Activated naive CD8-positive, alpha-beta T cell treated with anti-CD3 and anti-CD28 coated beads for 36 hours (primary cell): ENCODE data around the gene KIF22. TPM values are rescaled to one million over a fixed set of nuclear protein-coding genes. Genes with fewer than 3 reads are reported as not detected.
"Not testable (repeated sequence)": the region's sequence is repeated elsewhere in the genome, so short reads cannot be mapped to it uniquely, and the experiment has no call there.

Source experiments
- DNase-seq: peaks from one replicate; pipeline ENCODE4 v3.0.0; 2021
- H3K27ac Mint-ChIP-seq: one replicate; pipeline ENCODE4 v1.8.0; 2022; ENCODE audit warnings: mild to moderate bottlenecking, moderate library complexity, mixed read lengths
- H3K27me3 Mint-ChIP-seq: one replicate; pipeline ENCODE4 v1.8.0; 2022; ENCODE audit warnings: mild to moderate bottlenecking, mixed read lengths
- H3K36me3 Mint-ChIP-seq: one replicate; pipeline ENCODE4 v1.8.0; 2021; ENCODE audit warnings: mild to moderate bottlenecking, mixed read lengths
- H3K4me1 Mint-ChIP-seq: one replicate; pipeline ENCODE4 v1.8.0; 2021; ENCODE audit warnings: mixed read lengths
- H3K4me3 Mint-ChIP-seq: one replicate; pipeline ENCODE4 v1.8.0; 2022; ENCODE audit warnings: mild to moderate bottlenecking, moderate library complexity, mixed read lengths
- H3K9me3 Mint-ChIP-seq: one replicate; pipeline ENCODE4 v1.8.0; 2022; ENCODE audit warnings: mixed read lengths
- total RNA-seq, 2 experiments: library from RNA; stranded (reverse); gene quantifications; one replicate each; pipeline ENCODE4 v1.2.3, GENCODE V29; 2021

The KIF22 gene
- total RNA-seq, 2 experiments from 2014 or later = 145 to 150 TPM

GRCh38 chr16:29826342-29826695 is 35.8 kb downstream of the KIF22 start:
- Mint-ChIP-seq H3K27me3 (no peaks in the 10 kb centered on the region), H3K9me3 (no peaks in the 10 kb centered on the region), H3K4me3 (peak overlapping the region; percentile 78), H3K36me3 (peaks cover 2% of the 10 kb centered on the region), H3K4me1 (peaks cover 68% of the 10 kb centered on the region), H3K27ac (peak overlapping the region; percentile 97)
- DNase-seq = no peak

DNA sequence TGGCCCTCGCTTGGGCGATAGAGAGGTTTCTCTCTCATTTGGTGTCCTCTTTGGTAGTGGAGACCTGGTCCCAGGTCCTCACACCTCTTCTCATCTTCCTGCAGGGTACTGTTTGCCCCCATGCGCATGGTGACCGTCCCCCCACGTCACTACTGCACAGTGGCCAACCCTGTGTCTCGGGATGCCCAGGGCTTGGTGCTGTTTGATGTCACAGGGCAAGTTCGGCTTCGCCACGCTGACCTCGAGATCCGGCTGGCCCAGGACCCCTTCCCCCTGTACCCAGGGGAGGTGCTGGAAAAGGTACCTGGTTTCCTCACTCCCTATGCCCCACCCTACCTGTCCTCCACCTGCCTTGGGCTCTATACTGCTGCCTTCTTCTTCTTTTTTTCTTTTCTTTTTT is 40.2 kb downstream of the KIF22 start:
- no peak overlapping the region for H3K27ac Mint-ChIP-seq
- no peak for DNase-seq
- no peaks in the 10 kb centered on the region for H3K27me3 Mint-ChIP-seq
- peaks cover 39% of the 10 kb centered on the region for H3K4me1 Mint-ChIP-seq
- H3K9me3 Mint-ChIP-seq = no peaks in the 10 kb centered on the region
- H3K4me3 Mint-ChIP-seq = no peak overlapping the region
- H3K36me3 Mint-ChIP-seq = peaks cover 9% of the 10 kb centered on the region

DNA sequence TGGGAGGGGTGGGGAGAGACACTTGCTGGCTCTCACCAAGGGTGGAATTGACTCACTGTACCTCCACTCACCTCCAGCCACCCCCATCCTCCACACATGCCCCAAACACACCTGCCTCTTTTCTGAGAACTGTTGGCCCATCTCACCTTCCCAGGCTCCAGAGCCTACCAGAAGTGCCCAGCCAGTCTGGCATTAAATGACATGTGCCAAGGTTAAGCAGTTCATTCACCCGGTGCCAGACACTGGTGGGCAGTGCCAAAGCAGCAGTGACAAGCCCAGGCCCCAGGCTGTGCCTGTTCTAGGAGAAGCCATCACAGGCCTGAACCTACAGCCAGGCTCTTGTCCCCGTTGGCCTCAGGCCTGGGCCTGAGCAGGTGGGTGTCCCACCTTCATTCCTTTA is 40.9 kb downstream of the KIF22 start:
- H3K27ac Mint-ChIP-seq = no peak overlapping the region
- H3K36me3 Mint-ChIP-seq = peaks cover 9% of the 10 kb centered on the region
- peaks cover 32% of the 10 kb centered on the region for H3K4me1 Mint-ChIP-seq
- H3K4me3 Mint-ChIP-seq = no peak overlapping the region
- H3K27me3 Mint-ChIP-seq = no peaks in the 10 kb centered on the region
- no peak for DNase-seq
- H3K9me3 Mint-ChIP-seq = no peaks in the 10 kb centered on the region

DNA sequence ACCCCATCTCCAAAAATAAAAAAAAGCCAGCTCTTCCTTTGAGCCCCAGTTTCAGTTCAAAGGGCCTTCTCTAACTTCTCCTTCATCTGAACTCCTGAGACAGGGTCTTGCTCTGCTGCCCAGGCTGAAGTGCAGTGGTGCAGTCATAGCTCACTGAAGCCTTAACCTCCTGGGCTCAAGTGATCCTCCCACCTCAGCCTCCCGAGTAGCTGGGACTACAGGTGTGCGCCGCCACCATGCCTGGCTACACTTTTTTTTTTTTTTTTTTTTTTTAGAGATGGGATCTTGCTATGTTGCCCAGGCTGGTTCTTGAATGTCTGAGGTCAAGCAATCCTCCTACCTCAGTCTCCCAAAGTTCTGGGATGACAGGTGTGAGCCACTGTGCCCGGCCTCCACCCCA is 42.7 kb downstream of the KIF22 start:
- not testable (repeated sequence) for H3K36me3 Mint-ChIP-seq, DNase-seq, H3K9me3 Mint-ChIP-seq, H3K27me3 Mint-ChIP-seq, H3K4me3 Mint-ChIP-seq, H3K27ac Mint-ChIP-seq
- peaks cover 19% of the 10 kb centered on the region for H3K4me1 Mint-ChIP-seq

DNA sequence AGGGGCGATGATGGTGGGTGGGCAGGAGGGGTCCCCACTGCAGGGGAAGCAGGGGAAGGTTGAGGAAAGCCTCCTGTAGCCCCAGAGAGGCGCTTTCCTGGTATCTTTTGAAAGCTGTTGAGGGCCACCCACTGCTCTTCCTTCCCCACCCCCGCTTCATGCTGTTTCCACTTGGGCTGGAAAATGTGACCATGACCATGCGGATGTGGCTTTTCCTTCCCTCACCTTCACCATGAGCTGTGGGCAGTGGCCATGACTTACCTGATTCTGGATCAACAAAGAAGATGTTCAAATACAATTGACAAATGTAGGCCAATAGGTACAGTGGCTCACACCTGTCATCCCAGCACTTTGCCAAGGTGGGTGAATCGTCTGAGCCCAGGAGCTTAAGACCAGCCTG is 43.5 kb downstream of the KIF22 start:
- peaks cover 17% of the 10 kb centered on the region for H3K4me1 Mint-ChIP-seq
- H3K27ac Mint-ChIP-seq = peak overlapping the region; percentile 54
- no peak overlapping the region for H3K4me3 Mint-ChIP-seq
- no peaks in the 10 kb centered on the region for H3K27me3 Mint-ChIP-seq
- no peaks in the 10 kb centered on the region for H3K9me3 Mint-ChIP-seq
- DNase-seq = no peak
- H3K36me3 Mint-ChIP-seq = peaks cover 9% of the 10 kb centered on the region

DNA sequence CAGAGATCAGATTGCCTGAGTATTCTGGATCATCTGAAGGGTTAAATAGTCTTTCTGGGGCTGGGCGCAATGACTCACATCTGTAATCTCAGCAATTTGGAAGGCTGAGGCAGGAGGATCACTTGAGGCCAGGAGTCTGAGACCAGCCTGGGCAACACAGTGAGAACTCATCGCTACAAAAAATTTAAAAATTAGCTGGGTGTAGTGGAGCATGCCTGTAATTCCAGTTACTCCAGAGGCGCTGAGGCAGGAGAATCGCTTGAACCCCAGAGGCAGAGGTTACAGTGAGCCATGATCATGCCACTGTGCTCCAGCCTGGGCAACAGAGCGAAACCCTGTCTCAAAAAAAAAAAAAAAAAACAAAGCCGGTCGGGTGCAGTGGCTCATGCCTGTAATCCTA is 45.4 kb downstream of the KIF22 start:
- Mint-ChIP-seq H3K4me3 (no peak overlapping the region), H3K27me3 (no peaks in the 10 kb centered on the region), H3K9me3 (no peaks in the 10 kb centered on the region), H3K4me1 (peaks cover 11% of the 10 kb centered on the region), H3K36me3 (peaks cover 9% of the 10 kb centered on the region), H3K27ac (no peak overlapping the region)
- no peak for DNase-seq

DNA sequence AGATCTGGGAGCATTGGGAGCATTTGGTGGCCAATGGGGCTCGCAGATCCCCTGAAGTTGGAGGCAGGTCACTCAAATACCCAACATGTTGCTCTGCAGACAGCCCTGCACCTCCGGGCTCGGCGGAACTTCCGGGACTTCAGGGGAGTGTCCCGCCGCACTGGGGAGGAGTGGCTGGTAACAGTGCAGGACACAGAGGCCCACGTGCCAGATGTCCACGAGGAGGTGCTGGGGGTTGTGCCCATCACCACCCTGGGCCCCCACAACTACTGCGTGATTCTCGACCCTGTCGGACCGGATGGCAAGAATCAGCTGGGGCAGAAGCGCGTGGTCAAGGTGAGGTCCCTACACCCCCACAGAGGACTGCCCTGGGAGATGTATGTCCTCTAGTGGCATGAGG is 46.1 kb downstream of the KIF22 start:
- Mint-ChIP-seq H3K4me1 (peaks cover 11% of the 10 kb centered on the region), H3K36me3 (peaks cover 9% of the 10 kb centered on the region), H3K27ac (no peak overlapping the region), H3K4me3 (no peak overlapping the region), H3K27me3 (no peaks in the 10 kb centered on the region), H3K9me3 (no peaks in the 10 kb centered on the region)
- no peak for DNase-seq

- Mint-ChIP-seq H3K4me1 (peaks cover 8% of the 10 kb centered on the region), H3K4me3 (no peak overlapping the region), H3K9me3 (no peaks in the 10 kb centered on the region), H3K27me3 (no peaks in the 10 kb centered on the region), H3K27ac (no peak overlapping the region), H3K36me3 (peaks cover 9% of the 10 kb centered on the region)
- no peak for DNase-seq
Measured at GRCh38 chr16:29837841-29838240, 47.3 kb downstream of the KIF22 start.

- no peaks in the 10 kb centered on the region for H3K4me1 Mint-ChIP-seq
- H3K27me3 Mint-ChIP-seq = no peaks in the 10 kb centered on the region
- H3K9me3 Mint-ChIP-seq = no peaks in the 10 kb centered on the region
- DNase-seq = no peak
- no peak overlapping the region for H3K4me3 Mint-ChIP-seq
- no peak overlapping the region for H3K27ac Mint-ChIP-seq
- no peaks in the 10 kb centered on the region for H3K36me3 Mint-ChIP-seq
Measured at GRCh38 chr16:29839822-29840221, 49.3 kb downstream of the KIF22 start.

GRCh38 chr16:29840240-29840639 is 49.7 kb downstream of the KIF22 start:
- no peak for DNase-seq
- Mint-ChIP-seq H3K4me1 (no peaks in the 10 kb centered on the region), H3K36me3 (no peaks in the 10 kb centered on the region), H3K4me3 (no peak overlapping the region), H3K27ac (no peak overlapping the region), H3K9me3 (no peaks in the 10 kb centered on the region), H3K27me3 (no peaks in the 10 kb centered on the region)

DNA sequence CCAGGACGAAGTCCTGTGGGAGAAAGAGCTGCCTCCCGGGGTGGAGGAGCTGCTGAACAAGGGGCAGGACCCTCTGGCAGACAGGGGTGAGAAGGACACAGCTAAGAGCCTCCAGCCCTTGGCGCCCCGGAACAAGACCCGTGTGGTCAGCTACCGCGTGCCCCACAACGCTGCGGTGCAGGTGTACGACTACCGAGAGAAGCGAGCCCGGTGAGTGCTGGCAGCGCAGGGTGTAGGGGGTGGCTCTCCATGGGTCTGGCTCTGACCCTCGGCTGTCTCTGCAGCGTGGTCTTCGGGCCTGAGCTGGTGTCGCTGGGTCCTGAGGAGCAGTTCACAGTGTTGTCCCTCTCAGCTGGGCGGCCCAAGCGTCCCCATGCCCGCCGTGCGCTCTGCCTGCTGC is 51.1 kb downstream of the KIF22 start:
- Mint-ChIP-seq H3K9me3 (no peaks in the 10 kb centered on the region), H3K27me3 (no peaks in the 10 kb centered on the region), H3K27ac (no peak overlapping the region), H3K4me3 (no peak overlapping the region), H3K36me3 (no peaks in the 10 kb centered on the region), H3K4me1 (no peaks in the 10 kb centered on the region)
- no peak for DNase-seq

- no peak overlapping the region for H3K27ac Mint-ChIP-seq
- H3K4me1 Mint-ChIP-seq = no peaks in the 10 kb centered on the region
- peaks cover 4% of the 10 kb centered on the region for H3K36me3 Mint-ChIP-seq
- H3K4me3 Mint-ChIP-seq = no peak overlapping the region
- H3K9me3 Mint-ChIP-seq = no peaks in the 10 kb centered on the region
- no peak for DNase-seq
- no peaks in the 10 kb centered on the region for H3K27me3 Mint-ChIP-seq
Measured at GRCh38 chr16:29842732-29843346, 52.3 kb downstream of the KIF22 start.

- H3K27ac Mint-ChIP-seq = no peak overlapping the region
- no peaks in the 10 kb centered on the region for H3K9me3 Mint-ChIP-seq
- no peak overlapping the region for H3K4me3 Mint-ChIP-seq
- H3K27me3 Mint-ChIP-seq = no peaks in the 10 kb centered on the region
- H3K36me3 Mint-ChIP-seq = peaks cover 4% of the 10 kb centered on the region
- H3K4me1 Mint-ChIP-seq = peaks cover 4% of the 10 kb centered on the region
- no peak for DNase-seq
Measured at GRCh38 chr16:29843931-29844330, 53.4 kb downstream of the KIF22 start.

DNA sequence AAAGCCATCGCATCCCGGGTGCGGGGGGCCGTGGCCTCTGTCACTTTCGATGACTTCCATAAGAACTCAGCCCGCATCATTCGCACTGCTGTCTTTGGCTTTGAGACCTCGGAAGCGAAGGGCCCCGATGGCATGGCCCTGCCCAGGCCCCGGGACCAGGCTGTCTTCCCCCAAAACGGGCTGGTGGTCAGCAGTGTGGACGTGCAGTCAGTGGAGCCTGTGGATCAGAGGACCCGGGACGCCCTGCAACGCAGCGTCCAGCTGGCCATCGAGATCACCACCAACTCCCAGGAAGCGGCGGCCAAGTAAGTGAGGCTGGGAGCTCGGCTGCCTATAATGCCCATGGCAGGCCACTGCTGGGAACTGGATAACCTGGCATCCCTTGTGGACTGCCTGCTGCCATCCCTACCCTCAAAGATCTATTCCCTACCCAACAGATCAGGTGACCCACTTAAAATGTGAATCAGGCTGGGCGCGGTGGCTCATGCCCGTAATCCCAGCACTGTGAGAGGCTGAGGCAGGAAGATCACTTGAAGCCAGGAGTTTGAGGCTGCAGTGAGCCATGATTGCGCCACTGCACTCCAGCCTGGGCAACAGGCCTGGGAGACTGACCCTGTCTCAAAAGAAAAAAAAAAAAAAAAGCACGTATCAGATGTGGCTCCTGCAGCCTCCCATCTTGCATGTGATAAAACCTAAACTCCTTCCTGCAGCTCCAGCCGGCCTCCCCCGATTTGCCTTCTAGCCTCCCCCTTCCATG is 54.2 kb downstream of the KIF22 start:
- Mint-ChIP-seq H3K27me3 (no peaks in the 10 kb centered on the region), H3K27ac (no peak overlapping the region), H3K4me3 (no peak overlapping the region), H3K36me3 (peaks cover 4% of the 10 kb centered on the region), H3K4me1 (peaks cover 4% of the 10 kb centered on the region), H3K9me3 (no peaks in the 10 kb centered on the region)
- no peak for DNase-seq

- Mint-ChIP-seq H3K27me3 (no peaks in the 10 kb centered on the region), H3K4me1 (peaks cover 4% of the 10 kb centered on the region), H3K4me3 (no peak overlapping the region), H3K27ac (peak overlapping the region; percentile 20), H3K36me3 (peaks cover 4% of the 10 kb centered on the region), H3K9me3 (no peaks in the 10 kb centered on the region)
- DNase-seq = no peak
Measured at GRCh38 chr16:29845656-29846055, 55.1 kb downstream of the KIF22 start.
